ENCODE data around the gene FOXN1.

FOXN1 gene

DNA sequence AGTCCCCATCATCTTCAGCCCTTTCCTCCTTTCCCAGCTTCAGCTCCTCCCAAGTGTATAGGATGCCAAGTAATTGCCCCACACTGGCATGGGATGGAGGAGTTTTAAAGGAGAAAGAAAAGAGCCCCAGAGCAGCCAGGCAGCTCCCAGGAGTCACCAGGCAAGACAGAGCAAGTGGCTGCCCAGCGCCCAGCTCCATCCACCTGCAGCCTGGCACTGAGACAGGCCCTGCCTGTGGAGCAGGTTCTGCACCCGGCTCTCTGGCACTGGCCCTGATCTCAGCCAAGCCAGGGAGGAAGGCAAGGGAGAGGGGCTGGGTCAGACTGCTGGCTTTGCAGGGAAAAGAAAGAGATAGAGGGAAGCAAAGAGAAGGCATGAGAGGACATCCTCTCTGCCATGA lies 21.7 kb downstream of the FOXN1 start:
- no peak for DNase-seq

DNA sequence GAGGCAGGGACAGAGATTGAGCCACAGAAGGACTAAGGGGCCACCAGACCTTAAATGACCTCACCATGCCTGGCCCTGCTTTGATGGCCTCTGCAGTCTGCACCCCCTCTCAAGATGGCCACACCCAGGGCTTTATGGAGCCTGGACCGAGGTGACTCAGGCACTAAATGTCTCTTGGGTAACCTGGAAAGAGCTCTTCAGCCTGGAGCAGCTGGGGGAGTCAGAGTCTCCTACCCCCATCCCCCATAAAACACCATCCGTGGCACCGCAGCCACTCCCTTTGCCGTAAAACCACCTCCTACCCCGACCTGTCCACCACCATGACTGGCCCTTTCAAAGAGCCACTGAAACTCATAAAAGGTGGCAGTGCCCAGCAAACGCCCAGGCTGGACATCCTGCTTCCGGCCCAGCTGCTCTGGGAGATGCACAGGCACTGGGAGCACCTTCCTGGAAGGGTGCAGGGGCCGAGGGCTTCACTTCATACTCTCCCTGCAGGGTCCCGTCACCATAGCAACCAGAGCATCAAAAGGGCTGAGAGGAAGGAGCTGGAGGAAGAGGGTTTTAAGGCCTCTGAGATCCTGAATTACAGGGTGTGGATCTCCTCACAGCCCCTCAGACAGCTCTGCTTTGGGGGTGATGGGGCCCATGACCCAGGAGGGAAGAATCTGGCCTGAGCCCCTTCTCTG lies 22.3 kb downstream of the FOXN1 start:
- DNase-seq, result no peak

DNA sequence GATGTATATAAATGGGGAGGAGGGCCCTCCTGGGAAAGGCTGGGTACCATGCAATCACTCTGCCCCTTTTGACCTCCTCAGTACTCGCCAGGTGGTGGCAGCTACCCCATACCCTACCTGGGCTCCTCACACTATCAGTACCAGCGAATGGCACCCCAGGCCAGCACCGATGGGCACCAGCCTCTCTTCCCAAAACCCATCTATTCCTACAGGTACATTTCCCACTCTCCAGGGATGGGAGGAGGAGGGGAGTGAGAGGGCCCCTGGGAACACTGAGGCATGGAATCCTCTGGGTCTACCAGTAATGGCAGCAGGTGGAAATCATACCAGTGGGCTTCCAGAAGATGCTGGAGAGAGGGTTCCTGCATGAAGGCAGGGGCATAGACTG lies 22.9 kb downstream of the FOXN1 start:
- DNase-seq, result no peak

DNA sequence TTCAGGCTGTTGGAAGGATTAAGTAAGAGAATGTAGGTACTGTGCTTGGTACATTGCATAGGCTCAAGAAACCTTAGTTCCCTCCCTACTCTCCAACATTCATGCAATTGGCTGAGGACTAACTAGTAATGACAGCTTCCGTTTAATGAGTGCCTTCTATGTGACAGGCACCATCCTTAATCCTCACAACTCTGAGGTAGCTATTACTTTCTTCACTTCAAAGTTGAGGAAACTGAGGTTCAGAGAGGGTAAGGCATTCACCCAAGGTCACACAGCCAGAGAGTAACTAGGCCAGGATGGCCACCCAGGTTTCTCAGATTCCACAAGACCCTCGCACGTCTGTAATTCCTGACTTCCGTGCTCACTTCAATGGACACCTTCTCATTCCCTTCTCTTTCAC lies 24.1 kb downstream of the FOXN1 start:
- no peak for DNase-seq

DNA sequence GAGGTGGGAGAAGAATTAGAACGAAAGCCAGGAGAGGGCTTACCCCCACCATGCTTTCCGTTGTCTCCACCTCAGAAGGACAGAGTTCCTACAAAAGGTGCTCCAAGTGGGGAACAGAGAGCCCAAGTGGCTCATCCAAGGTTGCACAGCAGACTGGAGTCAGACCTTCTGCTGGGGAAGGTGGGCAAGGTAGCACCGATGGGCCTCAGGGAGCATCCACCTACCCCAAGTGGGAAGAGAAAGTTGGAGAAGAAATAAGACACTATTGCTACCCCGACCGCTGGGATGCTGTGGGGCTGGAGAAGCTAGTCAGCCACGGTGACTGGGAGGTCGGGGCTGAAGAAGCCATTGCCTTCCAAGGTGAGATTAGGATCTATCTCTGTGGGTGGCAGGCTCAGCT lies 24.8 kb downstream of the FOXN1 start:
- DNase-seq, result no peak

DNA sequence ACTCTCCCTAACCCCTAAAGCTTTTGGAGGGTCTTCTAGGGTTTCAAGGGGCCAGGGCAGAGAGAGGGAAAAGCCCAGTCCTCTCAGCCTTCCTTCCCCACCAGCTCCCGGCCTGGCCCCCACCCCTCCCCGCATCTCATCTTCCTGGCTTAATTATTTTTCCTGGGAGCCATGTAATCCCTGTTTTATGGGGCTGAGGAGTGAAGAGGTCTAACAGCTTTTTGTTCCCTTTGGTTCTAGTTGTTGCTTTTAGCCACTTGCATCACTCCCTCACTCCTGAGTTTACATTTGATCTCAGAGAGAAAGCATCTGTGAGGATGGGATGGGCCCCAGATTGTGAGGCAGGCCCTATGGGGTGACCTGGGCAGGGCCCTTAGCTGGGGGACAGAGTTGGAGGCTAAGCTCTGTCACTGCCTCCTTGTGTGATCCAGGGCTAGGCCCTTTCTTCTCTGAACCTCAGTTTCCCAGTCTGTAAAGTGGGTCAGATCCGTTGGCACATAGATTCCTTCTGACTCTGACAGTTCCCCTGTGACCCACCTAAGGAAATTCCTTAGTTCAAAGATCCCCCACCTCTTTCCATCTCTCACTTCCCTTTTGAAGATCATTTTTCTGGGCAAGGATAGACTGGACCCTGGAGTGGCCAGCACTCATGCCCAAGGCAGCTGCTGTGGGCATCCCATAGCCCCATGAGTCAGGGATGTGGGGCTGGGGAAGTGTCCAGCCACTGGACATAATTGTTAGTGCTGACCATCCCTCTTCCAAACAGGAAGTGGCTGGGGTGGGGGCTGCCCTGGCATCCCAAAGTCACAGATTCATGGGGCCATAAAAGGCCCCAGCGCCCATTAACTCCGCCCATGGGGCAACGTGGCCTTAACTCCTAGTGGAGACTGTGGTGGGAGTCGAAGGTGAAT lies 26.2 kb downstream of the FOXN1 start:
- DNase-seq, result no peak

DNA sequence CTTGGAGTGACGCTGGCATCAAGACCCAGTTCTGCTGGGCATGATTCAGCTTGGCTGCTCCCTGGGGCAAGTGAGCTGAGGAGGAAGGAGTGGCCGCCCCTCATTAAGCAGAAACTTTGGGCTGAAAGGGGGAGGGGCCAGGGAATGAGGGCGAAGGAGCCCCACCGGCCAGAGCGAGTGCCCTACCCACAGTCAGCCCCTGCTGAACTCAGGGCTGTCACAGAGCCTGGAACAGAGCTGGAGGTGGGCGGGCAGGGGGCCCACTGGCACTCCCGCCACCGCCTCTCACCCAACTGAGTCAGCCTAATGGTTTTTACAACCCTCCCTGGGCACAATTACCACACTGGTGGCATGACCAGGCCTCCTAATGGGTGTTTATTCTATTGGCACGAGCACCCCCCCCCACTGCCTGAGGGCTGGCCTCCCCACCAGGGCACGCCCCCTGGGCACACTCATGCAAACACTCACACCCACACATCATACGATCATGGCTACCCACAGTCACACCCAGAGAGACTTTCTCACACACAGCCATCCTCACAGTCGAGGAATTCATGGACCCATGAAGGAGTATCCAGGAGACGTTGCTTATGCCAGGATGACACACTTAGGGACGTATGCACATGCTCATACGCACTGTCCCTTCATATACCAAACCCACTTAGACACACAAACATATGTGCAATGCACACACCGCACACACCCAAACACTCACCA lies 27.1 kb downstream of the FOXN1 start:
- DNase-seq, result no peak

DNA sequence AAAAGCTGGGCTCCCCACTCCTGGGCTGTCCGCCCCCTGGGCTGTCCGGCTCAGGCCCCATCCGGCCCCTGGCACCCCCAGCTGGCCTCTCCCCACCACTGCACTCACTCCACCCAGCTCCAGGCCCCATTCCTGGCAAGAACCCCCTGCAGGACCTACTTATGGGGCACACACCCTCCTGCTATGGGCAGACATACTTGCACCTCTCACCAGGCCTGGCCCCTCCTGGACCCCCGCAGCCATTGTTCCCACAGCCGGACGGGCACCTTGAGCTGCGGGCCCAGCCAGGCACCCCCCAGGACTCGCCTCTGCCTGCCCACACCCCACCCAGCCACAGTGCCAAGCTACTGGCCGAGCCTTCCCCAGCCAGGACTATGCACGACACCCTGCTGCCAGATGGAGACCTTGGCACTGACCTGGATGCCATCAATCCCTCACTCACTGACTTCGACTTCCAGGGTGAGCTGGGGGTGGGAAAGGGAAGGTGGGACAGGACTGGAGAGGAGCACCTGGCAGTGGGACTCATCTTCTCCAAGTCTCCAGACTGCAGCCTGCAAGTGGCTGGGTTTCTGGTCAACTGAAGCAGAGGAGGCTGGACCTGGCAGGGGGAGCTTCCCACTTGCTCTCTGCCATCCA lies 28.7 kb downstream of the FOXN1 start:
- DNase-seq, result no peak

DNA sequence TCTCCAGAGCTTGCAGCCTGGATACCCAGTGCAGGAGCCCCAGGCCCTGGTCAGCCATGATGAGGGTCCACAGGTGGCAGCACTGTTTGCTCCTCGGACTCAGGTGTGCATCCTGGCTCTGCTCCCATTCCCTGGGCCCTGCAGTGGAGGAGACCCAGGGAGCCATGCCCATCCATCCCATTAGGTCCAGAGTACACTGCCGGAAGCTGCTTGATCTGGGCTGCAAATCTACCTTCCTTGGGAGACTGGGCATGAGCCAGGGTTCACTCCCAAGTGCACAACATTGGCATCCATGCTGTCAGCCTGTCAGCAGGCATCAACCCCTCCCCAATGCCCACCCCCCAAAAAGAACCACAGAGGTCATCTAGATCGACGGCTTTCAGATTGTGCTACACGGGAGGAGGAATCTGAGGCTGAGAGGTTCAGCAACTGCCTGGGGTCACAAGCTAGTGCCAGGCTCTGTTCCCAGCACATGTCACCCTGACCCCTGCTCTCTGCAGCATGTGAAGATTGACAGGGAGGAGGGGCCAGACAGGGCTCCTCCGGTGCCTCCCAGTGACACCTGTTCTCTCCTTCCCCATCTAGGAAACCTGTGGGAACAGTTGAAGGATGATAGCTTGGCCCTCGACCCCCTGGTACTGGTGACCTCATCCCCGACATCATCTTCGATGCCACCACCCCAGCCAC lies 30.5 kb downstream of the FOXN1 start:
- DNase-seq, result no peak

DNA sequence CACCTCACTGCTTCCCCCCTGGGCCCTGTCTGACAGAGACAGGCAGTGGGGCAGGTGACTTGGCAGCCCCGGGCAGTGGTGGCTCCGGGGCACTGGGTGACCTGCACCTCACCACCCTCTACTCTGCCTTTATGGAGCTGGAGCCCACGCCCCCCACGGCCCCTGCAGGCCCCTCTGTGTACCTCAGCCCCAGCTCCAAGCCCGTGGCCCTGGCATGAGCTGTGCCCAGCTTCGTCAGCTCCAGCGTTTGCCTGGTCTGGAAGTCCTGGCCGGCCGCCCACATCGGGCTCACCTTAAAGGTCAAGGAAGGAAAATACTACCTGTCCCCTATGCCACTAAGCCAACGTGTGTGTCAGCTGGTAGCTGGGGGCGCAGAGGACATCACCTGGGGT lies 31.1 kb downstream of the FOXN1 start:
- no peak for DNase-seq

DNA sequence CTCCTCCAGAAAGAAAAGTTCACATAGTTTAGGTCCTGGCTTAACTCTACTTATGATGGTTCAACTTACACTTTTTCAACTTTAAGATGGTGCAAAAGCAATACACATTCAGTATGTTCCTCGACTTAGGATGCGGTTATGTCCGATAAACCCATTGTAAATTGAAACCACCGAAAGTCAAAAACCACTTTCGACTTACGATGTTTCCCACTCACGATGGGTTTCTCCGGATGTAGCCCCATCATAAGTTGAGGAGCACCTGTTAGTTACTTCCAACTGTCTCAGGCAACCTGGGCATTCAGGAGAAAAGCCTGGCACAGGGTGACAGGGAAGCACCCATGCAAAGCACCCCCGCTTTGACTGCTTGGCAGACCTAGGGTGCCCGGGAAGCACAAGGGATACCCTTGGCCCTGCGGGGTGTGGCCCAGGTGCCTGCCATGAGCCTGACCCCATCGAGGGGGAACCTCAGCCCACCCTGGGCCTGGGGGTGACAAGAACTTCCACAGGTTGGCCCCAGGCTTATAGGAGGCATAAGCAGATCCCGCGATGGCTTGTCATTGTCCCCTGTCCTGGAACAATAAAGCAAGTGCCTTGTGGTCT lies 32.2 kb downstream of the FOXN1 start:
- DNase-seq, result no peak

DNA sequence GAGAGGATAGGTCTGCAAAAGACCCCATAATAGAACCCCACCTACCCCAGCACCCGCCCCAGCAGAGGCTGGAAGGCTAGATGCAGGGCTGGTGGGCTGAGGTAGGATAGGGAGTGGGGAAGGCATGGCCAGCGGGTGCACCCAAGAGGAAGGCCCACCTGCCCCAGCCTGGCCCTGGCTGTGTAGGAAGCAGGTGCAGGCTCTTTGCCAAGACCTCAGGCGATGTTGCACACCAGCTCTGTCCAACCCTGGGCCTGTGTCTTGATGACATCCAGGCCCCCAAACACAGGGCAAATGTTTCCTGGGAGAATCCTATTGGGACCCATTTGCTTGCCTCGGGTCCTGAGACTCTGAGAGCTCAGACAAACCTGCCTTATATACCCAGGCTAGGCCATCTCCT lies 34.1 kb downstream of the FOXN1 start:
- no peak for DNase-seq

DNA sequence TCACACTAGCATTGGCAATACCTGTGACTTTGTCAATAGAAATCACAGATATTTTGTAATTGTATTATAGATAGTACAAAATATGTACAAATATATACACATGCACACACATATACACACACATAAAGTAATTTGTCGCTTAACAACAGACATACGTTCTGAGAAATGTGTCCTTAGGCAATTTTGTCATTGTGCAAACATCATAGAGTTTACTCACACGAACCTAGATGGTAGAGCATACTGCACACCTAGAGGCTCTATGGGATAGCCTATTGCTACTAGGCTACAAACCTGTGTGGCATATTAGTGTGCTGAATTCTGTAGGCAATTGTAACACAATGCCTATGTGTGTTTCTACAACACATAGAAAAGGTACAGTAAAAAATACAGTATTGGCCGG lies 35.3 kb downstream of the FOXN1 start:
- no peak for DNase-seq

DNA sequence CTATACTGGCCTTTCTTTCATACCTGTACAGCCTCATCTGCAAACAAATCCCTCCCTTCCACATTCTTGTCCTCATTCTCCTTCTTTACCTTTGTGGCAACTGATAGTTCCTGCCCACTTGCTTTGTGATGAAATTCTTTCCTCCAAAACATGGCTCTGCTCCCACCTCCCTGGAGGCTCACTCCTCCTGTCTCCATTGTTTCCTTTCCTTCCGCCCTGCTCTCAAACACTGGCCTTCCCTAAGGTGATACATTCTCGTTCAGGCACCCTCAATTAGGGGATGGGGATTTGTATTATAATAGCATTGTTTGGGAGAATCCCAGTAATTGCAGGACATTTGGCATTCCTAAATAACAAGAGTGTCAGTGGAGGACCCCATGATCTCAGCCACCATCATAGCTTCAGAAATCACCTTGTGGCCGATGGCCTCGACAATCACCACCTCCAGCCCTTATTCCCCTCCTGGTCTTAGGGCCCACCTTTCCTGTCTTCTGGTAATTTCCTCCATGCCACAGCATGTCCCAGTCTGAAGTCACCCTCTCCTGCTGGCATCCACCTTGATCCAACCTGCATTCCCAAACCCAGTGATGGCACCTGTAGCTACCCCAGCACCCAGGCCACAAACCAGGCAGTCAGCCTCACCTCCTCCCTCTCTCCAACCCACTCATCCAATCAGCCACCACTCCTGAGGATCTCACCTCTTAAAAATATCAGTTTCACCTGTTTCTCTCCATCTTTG lies 38.4 kb downstream of the FOXN1 start:
- no peak for DNase-seq

DNA sequence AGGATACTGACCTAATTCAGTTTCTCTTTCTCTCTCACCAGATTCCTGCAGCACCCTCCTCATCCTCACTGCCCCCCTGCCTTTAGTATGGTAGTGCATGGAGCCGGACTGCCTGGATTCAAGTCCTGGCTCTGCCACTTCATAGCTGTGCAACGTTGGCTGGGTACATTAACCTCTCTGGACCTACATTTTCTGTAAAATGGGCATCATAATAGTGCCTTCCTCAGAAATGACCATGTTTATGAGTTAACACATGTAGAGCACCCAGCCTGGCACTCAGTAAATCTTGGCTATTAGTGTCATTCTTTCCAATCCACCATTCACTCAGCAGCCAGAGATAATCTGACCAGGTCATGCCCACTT lies 39.0 kb downstream of the FOXN1 start:
- DNase-seq, result no peak

DNA sequence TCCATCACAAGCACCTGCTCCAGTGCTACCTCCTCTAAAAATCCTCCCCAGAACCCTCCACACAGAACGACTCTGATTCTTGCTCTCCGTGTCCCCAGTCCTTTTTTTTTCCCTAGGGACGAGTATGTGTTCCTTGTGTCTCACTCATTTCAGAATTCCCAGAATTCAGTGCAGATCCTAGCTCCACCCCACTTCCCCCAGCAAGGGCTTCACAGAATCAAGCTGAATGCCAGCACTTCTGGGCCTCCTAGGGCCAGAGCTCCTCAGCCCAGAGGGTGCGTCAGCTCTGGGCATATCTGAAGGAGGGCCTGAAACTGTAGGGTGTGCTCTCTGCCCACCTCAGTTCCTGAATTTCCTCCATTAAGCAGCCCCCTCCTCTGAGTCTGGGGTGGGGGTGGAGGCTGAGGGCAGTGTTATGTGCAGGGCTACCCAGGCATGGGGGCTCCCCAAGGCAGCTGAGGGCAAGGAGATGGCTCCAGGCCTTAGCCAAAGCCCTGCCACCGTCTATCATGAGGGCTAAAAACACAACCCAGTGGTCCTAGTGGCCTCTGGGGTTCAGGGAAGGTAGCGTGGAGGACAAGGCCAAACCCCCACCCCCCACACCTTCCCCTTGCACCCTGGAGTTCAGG lies 39.8 kb downstream of the FOXN1 start:
- DNase-seq, result no peak

DNA sequence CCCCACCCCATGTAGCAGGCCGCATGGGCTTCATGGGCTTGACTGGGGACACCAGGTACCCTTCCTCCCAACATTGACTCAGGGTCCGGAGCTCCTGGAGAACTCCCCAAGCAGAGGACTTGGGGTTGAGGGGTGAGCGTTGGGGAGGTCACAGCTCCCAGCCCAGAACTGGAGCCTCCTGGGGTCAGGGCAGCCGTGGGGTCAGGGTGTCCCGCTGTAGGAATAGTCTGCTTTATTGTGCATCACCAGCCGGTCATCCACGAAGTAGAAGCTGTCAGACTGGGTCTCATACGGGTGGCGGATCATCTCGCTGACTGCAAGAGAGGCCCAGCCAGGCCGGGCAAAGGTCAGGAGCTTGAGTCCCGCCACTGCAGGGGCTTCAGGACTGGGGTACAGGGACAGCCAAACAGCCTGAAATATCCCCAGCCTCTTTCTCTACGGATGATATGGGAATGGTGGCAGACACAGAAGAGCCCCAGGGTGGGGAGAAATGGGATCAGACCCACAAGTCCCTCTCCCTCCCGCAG lies 41.0 kb downstream of the FOXN1 start:
- no peak for DNase-seq

DNA sequence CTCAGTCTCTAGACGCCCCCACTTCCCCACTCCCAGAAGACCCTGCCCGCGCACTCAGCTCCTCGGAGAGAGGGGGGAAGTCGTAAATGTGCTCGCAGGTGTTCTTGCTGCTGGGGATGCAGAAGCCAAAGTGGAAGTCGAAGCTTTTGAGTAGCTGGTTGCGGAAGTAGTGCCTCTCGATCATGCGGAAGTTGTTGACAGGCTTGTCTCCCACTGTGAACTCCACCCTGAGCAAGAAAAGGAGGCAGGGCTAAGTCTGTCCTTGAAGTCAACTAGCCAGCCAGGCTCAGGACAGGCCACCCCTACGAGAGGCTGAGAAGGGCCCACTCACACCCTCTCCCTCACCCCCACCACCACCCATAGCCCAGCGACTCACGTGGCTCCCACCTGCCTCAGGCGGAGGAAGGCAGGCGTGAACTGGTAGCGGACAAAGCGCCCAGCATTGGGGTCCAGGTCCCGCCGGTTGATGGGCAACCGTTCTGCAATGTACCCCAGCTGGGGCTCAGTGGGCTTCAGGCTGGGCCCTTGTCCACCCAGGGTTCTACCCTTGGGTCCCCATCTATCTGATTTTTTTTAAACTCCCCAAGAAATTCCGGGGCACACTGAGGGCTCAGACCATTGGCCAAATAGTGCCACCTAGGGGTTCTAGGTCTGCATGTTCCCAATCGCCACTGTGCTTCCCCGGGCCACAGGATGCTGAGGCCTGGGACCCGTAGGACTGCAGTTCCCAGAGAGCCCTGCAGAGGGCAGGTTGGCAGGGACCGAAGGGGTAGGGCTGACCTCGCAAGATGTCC lies 41.7 kb downstream of the FOXN1 start:
- DNase-seq, result peak; percentile 40

DNA sequence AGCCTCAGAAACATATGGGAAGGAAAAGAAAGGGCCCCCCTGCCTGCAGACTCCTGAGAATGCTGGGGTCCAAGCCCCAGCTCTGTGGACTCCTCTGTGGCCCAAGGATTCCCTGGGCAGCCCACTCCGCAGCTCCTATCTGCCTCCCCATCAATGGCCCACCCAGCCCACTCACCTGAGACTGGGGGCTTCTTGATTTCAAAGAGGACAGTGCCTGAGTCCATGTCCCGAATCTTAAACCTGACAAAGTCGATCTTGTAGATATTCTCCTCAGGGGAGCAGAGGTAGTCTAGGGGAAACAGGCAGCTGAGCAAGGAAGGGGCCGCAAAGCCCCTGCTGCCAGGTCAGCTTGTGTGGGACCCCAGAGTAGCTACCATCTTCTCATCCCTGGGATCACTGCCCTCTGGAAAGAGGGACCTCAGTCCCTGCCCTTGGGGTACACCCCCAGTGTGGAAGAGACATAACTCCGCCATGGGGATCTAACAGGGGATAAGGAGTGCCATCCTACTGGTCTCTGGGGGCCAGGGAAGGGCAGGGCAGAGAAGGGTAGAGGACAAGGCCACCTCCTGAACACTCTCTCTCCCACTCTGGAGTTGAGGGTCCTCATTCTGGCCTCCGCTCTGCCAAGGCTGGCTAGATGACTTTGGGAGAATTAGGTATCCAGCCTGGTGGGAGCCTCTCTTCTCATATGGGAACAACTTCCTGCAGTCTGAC lies 42.4 kb downstream of the FOXN1 start:
- DNase-seq, result no peak
